SHP77 treated with DMSO at 0.1 percent for 48 hours (cell line): Measurements from ENCODE around the gene AGA.

Experiments used
- DNase-seq: peaks from one replicate; lab custom pipeline; 2025; lab: John Stamatoyannopoulos, UW

The AGA gene

GRCh38 chr4:177446586-177446985 lies 4.3 kb upstream of the AGA start:
- DNase-seq = no peak

DNA sequence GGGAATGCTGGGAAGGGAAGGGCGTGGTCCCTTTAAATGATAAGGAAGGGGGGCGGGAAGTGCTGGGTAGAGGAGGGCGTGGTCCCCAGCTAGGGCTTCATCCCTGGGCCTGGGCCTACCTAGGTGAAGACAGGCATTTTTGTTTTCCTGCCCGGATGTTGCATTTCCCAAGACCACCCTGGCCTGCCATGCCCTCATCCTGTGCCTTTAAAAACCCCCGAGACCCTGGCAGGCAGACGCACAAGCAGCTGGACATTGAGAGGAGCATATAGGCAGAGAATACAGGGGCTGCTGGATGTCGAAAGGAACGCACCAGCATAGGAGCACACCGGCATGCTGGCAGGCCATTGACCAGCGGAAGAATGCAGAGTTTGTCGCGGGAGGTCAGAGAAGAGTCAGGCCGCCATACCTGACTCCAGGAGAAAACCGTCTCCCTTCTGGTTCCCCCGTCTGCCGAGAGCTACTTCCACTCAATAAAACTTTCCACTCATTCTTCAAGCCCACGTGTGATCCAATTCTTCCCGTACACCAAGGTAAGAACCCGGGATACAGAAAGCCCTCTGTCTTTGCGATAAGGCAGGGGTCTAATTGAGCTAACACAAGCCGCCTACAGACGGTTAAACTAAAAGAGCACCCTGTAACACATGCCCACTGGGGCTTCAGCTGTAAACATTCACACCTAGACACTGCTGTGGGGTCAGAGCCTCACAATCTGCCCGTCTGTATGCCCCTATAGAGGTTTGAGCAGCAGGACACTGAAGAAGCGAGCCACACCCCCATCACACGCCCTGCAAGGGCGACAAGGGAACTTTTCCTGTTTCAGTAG lies 2.9 kb upstream of the AGA start:
- no peak for DNase-seq

DNA sequence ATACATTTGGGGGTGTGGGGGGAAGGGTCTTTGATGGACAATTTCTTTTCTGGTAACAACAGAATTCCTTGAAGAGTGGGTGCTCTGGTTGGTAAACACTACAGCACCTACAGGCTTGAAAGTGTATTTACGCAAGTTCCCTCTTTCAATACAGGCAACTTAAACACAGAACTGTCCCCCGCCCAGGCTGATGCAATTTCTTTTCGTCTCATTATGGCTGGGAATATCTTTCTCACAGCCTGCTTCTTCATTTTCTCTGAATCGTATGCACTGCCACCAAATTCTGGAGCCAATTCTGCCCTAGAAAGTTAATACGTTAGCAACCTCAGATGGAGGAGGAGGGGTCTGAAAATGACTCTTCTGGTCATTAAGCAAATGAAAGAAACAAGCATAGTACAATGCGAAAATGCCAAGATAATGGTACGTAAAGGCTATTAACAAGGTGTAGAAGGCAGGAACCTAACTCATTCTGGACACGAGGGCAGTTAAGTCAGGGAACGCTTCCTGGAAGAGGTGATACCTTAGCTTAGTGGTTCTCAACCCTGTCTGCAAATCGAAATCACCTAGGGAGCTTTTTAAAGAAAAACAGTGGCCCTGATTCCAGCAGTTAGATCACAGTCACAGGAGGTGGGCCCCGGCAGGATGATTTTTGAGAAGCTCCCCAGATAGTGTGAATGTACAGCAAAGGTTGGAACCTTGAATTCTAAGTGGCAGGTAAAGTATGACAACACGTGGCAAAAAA lies 1.0 kb downstream of the AGA start:
- DNase-seq = no peak

GRCh38 chr4:177436456-177436855 lies 5.8 kb downstream of the AGA start:
- no peak for DNase-seq

- no peak for DNase-seq
Observed at GRCh38 chr4:177434667-177435066, 7.6 kb downstream of the AGA start.

- no peak for DNase-seq
Observed at GRCh38 chr4:177427192-177427591, 15.0 kb downstream of the AGA start.

DNA sequence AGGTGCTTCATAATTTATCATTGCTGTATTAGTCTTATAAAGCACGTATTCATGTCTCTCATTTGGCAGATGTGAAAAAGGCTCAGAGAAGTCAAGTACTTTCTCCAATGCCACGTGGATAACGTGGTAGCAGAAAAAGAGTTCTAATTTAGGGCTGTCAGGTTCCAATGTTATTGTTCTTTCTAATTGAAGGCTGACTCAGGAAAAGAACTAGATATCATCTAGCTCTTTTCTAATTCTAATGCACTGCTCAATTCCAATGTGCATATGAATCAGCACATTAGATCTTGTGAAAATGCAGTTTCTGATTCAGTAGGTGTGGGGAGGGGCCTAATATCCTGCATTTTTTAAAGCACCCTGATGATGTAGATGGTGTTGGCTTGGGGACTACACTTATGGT lies 22.8 kb downstream of the AGA start:
- no peak for DNase-seq

DNA sequence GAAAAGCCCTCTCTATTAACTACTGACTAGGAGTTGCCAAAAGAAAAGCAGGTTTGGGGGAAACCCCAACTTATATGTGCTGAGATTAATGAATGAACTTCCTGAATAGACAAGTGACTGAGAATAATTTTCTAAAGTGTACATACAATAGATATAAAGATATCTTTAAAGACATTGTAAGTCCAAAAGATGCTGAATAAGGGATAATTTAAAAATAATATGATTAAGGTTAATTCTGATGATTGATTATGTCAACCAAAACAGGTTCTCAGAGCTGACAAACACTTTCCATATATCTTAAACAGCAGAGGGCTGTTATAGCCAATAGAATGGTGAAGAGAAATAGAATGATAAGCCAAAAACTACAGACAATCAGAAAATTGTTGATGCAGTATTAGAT lies 28.6 kb downstream of the AGA start:
- DNase-seq = no peak

GRCh38 chr4:177413076-177413475 lies 29.2 kb downstream of the AGA start:
- DNase-seq = no peak

DNA sequence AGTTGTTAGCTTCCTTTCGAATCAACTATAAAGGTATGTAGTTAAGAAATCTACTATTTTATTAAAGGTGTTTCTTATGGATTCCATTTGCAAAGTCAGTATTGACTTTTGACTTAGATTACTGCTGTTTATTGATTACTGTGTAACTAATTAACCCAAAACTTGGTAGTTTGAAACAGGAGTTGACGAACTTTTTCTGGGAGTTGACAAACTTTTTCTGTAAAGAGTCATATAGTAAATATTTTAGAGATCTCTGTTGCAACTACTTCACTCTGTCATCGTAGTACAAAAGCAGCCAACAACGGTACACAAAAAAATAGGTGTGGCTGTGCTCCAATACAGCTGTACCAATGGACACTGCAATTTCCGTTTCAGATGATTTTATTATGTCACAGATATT lies 30.2 kb downstream of the AGA start:
- no peak for DNase-seq

- DNase-seq = no peak
Observed at GRCh38 chr4:177410566-177410965, 31.7 kb downstream of the AGA start.

- no peak for DNase-seq
Observed at GRCh38 chr4:177408023-177408422, 34.2 kb downstream of the AGA start.

DNA sequence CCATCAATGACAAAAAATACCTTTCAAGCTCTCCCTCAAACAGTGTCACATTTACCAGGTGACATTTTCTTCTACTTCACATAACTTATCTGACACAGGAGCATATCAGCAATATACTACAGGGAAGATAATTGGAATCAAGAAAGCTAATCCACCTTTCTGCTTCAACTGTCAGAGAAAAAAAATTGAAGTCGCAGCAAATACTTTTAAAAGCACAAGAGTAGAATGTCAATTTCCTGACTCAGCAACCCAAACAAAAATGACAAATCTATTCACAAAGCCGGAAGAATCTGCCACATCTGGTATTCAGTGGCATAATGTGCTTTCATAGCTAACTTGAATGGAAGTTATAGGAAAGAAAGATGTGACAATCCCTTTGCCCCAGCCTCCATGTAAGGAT lies 36.7 kb downstream of the AGA start:
- no peak for DNase-seq

- no peak for DNase-seq
Observed at GRCh38 chr4:177404986-177405385, 37.3 kb downstream of the AGA start.

- no peak for DNase-seq
Observed at GRCh38 chr4:177404342-177404741, 37.9 kb downstream of the AGA start.

GRCh38 chr4:177403746-177404145 lies 38.5 kb downstream of the AGA start:
- no peak for DNase-seq

GRCh38 chr4:177401658-177402273 lies 40.5 kb downstream of the AGA start:
- no peak for DNase-seq

- DNase-seq = no peak
Observed at GRCh38 chr4:177400030-177400429, 42.2 kb downstream of the AGA start.

DNA sequence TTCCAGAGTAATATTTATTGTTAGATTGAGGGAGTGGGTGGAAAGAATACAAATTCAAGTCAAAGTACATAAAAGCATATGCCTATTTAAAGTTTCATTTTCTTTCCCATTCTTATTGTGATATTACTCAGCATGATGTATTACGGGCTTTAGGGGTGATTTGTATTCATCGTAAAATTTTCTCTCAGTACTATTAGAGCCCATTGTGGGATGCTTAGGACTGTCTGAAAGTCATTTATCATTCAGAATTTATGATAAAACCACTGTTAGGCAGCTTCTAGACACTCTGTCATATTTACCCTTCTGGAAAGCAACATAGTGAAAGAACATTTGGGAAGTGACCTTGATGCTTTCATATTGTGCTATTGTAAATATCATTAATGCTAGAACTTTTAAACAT lies 45.9 kb downstream of the AGA start:
- no peak for DNase-seq

GRCh38 chr4:177393236-177393635 lies 49.0 kb downstream of the AGA start:
- DNase-seq = no peak

- no peak for DNase-seq
Observed at GRCh38 chr4:177391953-177392352, 50.3 kb downstream of the AGA start.

- DNase-seq = no peak
Observed at GRCh38 chr4:177391287-177391686, 51.0 kb downstream of the AGA start.

GRCh38 chr4:177386278-177386815 lies 55.9 kb downstream of the AGA start:
- DNase-seq = peak; percentile 9
